ENCODE results near the gene SIX5. TPM values are rescaled to one million over a fixed set of nuclear protein-coding genes. Genes with fewer than 3 reads are reported as not detected.

The SIX5 gene
- total RNA-seq, 4 donors from 2014 or later: 4.2 to 20.3 (median 6.9) TPM

DNA sequence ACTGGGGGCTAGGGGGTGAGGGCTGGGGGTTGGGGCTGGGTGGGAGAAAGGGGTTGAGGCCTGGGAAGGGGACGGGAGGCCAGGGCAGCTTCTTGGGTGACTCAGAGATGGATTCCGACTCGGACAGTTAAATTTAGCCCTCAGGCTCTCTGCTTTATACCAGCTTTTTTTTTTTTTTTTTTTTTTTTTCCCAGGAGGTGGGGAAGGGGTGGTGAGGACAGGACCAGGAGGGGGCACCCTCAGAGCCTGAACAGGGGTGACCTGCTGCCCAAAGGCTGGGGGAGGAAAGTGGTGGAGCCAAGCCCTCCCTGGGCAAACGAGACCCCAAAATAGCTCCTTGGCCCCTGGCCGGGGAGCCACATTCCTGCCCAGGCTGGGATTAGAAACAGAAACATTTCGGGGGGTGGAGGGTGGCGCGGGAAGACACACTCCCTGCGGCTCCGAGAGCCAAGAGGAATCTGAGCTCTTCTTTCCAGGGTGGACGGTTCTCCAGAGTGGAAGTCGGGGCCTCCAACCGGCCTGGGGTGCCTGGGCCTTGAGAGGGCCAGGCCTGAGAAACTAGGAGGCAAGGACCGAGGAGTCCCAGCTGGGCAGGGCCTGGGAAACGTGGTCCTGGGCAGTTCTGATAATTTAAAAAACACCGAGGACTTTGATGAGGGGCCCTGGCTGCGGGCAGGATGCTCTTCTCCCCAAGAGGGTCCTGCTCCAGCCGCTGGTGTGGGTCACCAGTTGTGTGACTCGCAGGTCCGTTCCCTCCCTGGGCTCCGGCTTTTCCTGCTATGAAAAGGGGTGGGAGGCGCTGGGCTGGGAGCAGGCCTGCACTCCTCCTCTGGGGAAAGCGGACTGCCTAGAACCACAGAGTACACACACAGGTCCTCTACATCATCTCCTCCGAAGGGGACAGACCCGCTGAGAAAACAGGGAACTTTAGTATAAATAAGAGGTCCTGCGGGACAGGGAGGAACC is 14.1 kb upstream of the SIX5 start:
- TF ChIP-seq, protein P1, sequence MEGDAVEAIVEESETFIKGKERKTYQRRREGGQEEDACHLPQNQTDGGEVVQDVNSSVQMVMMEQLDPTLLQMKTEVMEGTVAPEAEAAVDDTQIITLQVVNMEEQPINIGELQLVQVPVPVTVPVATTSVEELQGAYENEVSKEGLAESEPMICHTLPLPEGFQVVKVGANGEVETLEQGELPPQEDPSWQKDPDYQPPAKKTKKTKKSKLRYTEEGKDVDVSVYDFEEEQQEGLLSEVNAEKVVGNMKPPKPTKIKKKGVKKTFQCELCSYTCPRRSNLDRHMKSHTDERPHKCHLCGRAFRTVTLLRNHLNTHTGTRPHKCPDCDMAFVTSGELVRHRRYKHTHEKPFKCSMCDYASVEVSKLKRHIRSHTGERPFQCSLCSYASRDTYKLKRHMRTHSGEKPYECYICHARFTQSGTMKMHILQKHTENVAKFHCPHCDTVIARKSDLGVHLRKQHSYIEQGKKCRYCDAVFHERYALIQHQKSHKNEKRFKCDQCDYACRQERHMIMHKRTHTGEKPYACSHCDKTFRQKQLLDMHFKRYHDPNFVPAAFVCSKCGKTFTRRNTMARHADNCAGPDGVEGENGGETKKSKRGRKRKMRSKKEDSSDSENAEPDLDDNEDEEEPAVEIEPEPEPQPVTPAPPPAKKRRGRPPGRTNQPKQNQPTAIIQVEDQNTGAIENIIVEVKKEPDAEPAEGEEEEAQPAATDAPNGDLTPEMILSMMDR (IDR thresholded peaks at IDR 0.05; ENCODE audit: low read depth): no peak

DNA sequence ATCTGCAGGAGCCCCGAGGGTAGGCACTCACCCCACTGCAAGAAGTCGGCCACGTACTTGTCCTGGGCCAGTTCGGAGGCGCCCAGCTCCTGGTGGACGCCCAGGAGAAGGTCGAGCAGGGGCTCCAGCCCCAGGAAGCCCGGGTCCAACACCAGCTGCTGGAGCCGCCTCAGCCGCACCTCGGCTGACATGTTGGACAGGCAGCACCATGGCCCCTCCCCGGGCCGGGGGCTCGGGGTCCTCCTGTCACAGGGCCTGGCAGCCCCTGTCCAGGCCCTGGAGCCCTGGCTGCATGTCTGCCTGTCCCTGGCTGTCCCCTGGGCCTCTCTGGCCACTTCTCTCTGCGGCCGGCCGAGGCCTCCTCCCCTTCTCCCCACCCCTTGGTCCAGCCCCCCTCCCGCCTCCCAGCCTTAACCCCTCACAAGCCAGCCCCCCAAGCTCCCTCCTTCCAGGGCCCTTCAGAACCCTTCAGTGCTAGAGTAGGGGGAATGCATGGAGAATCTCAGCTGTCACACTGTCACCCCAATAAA is 13.2 kb upstream of the SIX5 start, which contains the start of gene DMPK:
Gene DMPK, minus strand, starts transcription at position 329 of the 530 bp plus-strand sequence. Its CDS starts 138 bp downstream, at position 191.
- TF ChIP-seq, protein P1 (IDR thresholded peaks at IDR 0.05; ENCODE audit: low read depth): no peak

DNA sequence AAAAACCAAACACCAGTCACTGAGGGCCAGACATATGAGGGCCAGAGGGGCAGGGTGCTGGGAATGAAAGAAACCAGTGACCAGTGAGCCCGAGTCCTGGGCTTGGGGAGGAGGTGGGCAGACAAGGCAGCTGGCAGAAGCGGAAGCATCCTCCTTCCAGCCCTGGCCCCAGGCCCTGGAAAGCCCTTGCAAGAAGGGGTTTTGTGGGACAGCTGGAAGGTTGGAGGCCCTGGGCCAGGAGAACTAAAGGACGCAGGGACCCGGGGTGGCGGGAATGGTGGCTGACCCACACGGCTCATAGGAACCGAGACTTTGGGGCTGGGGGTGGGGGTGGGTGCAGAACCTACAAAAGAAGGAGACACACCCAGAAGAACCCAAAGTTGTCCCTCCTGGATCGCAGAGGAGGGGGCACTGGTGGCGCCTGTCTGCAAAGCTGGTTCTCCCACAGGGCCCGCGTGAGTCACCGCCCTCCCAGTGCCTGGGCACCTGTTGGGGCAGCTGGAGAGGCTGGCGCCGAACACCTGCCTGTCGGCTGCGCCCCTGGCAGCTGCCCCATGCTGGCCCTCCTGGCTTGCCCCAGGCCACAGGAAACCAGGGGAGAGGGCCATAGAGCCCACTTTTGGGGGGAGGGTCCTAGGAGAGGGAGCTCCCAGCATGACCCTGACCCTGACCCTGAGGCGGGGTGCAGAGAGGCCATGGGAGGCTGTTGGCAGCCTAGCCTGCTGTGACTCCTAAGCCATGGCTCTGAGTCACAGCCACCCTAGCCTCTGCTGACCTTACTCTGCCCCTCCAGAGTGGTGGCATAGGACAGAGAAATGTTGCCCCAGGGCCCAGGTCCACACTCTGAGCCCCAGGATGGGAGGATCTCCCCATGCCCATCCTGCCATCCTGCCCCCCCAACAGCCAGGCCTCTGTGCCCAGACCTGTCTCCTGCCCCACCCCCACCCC is 12.4 kb upstream of the SIX5 start:
- TF ChIP-seq, protein P1 (IDR thresholded peaks at IDR 0.05; ENCODE audit: low read depth): no peak

DNA sequence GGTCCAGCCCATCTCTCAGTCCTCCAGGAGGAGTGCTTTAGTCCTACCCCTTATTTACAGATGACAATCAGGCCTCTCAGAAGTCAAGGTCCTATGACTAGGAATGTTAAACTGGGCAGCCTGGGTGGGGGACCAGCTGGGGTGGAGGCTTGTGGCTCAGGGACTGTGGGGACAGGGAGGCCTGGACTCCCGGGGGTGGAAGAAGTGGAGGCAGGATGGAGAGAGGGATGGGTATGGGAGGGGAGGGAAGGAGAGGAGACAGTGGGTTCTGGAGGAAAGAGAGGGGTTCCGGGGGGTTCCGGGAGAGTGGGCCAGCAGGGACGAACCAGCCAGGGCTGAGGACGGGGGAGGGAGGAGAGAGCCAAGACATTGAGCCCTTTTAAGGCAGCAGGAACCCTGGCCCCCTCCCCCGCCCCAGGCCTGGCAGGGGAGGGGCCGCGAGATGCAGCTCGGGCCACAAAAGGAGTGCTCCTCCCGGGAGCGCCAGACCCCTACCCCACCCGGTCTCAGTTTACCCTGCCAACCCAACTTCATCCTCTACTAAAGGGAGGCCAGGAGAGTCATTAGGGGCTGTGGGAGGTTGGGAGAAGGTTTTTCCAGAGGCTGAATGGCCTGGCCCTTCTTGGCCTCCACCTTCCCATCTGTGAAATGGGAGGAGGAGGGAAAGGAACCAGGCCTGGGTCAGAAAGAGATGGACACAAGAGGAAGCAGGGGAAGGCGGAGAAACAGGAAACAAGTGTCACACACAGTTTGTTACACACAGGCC is 11.6 kb upstream of the SIX5 start:
- TF ChIP-seq, protein P1 (IDR thresholded peaks at IDR 0.05; ENCODE audit: low read depth): no peak

DNA sequence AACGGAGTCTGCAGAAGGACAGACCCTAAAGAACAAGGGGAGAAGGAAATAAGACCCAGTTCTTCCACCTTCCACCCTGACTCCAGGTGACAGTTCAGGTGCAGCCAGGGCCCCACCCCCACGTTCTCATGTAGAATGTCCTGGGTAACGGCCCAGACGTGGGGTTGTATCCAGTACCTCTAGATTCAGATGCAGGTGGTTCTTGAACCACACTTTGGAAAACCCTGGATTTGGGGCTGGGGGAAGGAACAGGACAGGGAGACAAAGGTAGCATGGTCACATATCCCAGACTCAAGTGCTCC is 11.0 kb upstream of the SIX5 start:
- TF ChIP-seq, protein P1 (IDR thresholded peaks at IDR 0.05; ENCODE audit: low read depth): no peak

DNA sequence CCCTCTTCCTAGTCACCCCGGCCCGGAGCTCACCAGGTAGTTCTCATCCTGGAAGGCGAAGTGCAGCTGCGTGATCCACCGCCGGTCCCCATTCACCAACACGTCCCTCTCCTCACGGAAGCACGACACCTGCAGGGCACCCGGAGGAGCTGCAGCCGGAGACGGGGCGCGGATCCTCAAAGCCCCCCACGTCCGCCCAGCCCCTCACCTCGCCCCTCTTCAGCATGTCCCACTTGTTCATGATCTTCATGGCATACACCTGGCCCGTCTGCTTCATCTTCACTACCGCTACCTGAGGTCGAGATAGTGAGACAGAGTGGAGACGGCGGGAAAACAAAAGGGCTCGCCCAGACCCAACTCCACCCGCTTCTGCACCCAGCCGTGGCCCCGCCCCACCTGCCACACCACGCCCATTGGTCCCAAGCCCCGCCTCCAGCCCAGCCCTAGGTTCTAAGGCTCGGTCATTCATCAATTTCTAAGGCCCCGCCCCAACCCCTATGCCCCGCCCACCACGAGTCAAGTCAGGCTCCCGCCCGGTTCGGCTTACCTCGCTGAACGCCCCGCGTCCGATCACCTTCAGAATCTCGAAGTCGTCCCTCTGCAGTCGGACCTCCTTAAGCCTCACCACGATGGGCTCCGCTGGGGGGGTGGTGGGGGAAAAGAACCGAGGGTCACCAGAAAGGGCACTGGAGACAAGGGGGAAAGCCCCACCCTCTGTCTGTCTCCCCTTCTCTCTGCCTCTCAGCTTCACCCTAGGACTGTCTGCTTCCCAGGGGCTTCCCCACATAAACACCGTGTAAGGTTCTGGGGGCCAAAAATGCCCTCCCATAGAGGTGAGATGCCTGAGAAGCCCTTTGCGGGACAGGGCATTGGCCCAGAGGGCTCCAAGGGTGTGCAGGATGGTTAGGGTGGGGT is 10.4 kb upstream of the SIX5 start:
- TF ChIP-seq, protein P1 (IDR thresholded peaks at IDR 0.05; ENCODE audit: low read depth): no peak
